BLaER1 (cell line): ENCODE measurements around the gene PTPN3.

Source experiments
- H3K27ac ChIP-seq: shearing (Covaris generic); formaldehyde crosslinking; 2 replicates; pipeline ENCODE4 v1.8.1; 2022
- H3K27me3 ChIP-seq: shearing (Covaris generic); formaldehyde crosslinking; 2 replicates; pipeline ENCODE4 v1.8.1; 2022
- H3K36me3 ChIP-seq: shearing (Covaris generic); formaldehyde crosslinking; 2 replicates; pipeline ENCODE4 v1.8.1; 2022
- H3K4me1 ChIP-seq: shearing (Covaris generic); formaldehyde crosslinking; 2 replicates; pipeline ENCODE4 v1.8.1; 2022
- H3K4me2 ChIP-seq: shearing (Covaris generic); formaldehyde crosslinking; 2 replicates; pipeline ENCODE4 v1.8.1; 2022
- H3K4me3 ChIP-seq: shearing (Covaris generic); formaldehyde crosslinking; 2 replicates; pipeline ENCODE4 v1.8.1; 2022
- H3K9ac ChIP-seq: shearing (Covaris generic); formaldehyde crosslinking; 2 replicates; pipeline ENCODE4 v1.8.1; 2022
- H3K9me3 ChIP-seq: shearing (Covaris generic); formaldehyde crosslinking; 2 replicates; pipeline ENCODE4 v1.8.1; 2022
- H4K20me1 ChIP-seq: shearing (Covaris generic); formaldehyde crosslinking; 2 replicates; pipeline ENCODE4 v1.8.1; 2022
- Cebpa-rat ChIP-seq: shearing (Covaris generic); IDR thresholded peaks from 2 replicates; pipeline ENCODE4 v1.8.1; 2022

The PTPN3 gene

GRCh38 chr9:109430231-109430630 lies 67.9 kb downstream of the PTPN3 start:
- Histone ChIP-seq H3K27me3 (no peaks in the 10 kb centered on the region), H3K9ac (no peak overlapping the region), H4K20me1 (no peaks in the 10 kb centered on the region), H3K27ac (no peak overlapping the region), H3K4me1 (peaks cover 14% of the 10 kb centered on the region), H3K4me3 (no peak overlapping the region), H3K4me2 (no peak overlapping the region), H3K36me3 (no peaks in the 10 kb centered on the region), H3K9me3 (no peaks in the 10 kb centered on the region)
- TF ChIP-seq Cebpa-rat = no peak

GRCh38 chr9:109428854-109429253 lies 69.3 kb downstream of the PTPN3 start:
- Histone ChIP-seq H3K27ac (no peak overlapping the region), H3K4me3 (no peak overlapping the region), H3K36me3 (no peaks in the 10 kb centered on the region), H3K9me3 (no peaks in the 10 kb centered on the region), H4K20me1 (no peaks in the 10 kb centered on the region), H3K4me2 (no peak overlapping the region), H3K4me1 (peaks cover 25% of the 10 kb centered on the region), H3K27me3 (no peaks in the 10 kb centered on the region), H3K9ac (no peak overlapping the region)
- TF ChIP-seq Cebpa-rat = no peak

GRCh38 chr9:109427886-109428285 lies 70.2 kb downstream of the PTPN3 start:
- H4K20me1 ChIP-seq = no peaks in the 10 kb centered on the region
- no peak overlapping the region for H3K4me3 ChIP-seq
- H3K4me2 ChIP-seq = no peak overlapping the region
- H3K27me3 ChIP-seq = no peaks in the 10 kb centered on the region
- H3K27ac ChIP-seq = no peak overlapping the region
- H3K36me3 ChIP-seq = no peaks in the 10 kb centered on the region
- no peak for TF ChIP-seq Cebpa-rat
- H3K9ac ChIP-seq = no peak overlapping the region
- H3K9me3 ChIP-seq = no peaks in the 10 kb centered on the region
- peaks cover 34% of the 10 kb centered on the region for H3K4me1 ChIP-seq

- Histone ChIP-seq H3K36me3 (no peaks in the 10 kb centered on the region), H3K27me3 (no peaks in the 10 kb centered on the region), H3K4me2 (peak overlapping the region; percentile 39), H3K27ac (no peak overlapping the region), H3K9me3 (no peaks in the 10 kb centered on the region), H3K4me3 (no peak overlapping the region), H3K4me1 (peaks cover 45% of the 10 kb centered on the region), H3K9ac (no peak overlapping the region), H4K20me1 (no peaks in the 10 kb centered on the region)
- TF ChIP-seq Cebpa-rat = no peak
Observed at GRCh38 chr9:109426626-109427402, 71.3 kb downstream of the PTPN3 start.

- H3K4me1 ChIP-seq = peaks cover 67% of the 10 kb centered on the region
- H3K9ac ChIP-seq = no peak overlapping the region
- H4K20me1 ChIP-seq = no peaks in the 10 kb centered on the region
- H3K27me3 ChIP-seq = no peaks in the 10 kb centered on the region
- no peaks in the 10 kb centered on the region for H3K9me3 ChIP-seq
- H3K36me3 ChIP-seq = no peaks in the 10 kb centered on the region
- no peak overlapping the region for H3K4me3 ChIP-seq
- no peak overlapping the region for H3K27ac ChIP-seq
- no peak for TF ChIP-seq Cebpa-rat
- H3K4me2 ChIP-seq = no peak overlapping the region
Observed at GRCh38 chr9:109424618-109425017, 73.5 kb downstream of the PTPN3 start.

GRCh38 chr9:109423877-109424276 lies 74.2 kb downstream of the PTPN3 start:
- no peaks in the 10 kb centered on the region for H3K36me3 ChIP-seq
- peaks cover 74% of the 10 kb centered on the region for H3K4me1 ChIP-seq
- no peaks in the 10 kb centered on the region for H3K9me3 ChIP-seq
- TF ChIP-seq Cebpa-rat = no peak
- no peaks in the 10 kb centered on the region for H4K20me1 ChIP-seq
- H3K27ac ChIP-seq = peak overlapping the region; percentile 93; the same call in 1 of the 2 replicates
- H3K4me3 ChIP-seq = no peak overlapping the region
- peak overlapping the region; percentile 87; the same call in 1 of the 2 replicates for H3K4me2 ChIP-seq
- H3K27me3 ChIP-seq = no peaks in the 10 kb centered on the region
- no peak overlapping the region for H3K9ac ChIP-seq

- H4K20me1 ChIP-seq = no peaks in the 10 kb centered on the region
- no peaks in the 10 kb centered on the region for H3K27me3 ChIP-seq
- H3K9me3 ChIP-seq = no peaks in the 10 kb centered on the region
- H3K9ac ChIP-seq = no peak overlapping the region; the same call in 1 of the 2 replicates
- no peak for TF ChIP-seq Cebpa-rat
- H3K4me2 ChIP-seq = peak overlapping the region; percentile 87
- H3K27ac ChIP-seq = peak overlapping the region; percentile 93
- H3K36me3 ChIP-seq = no peaks in the 10 kb centered on the region
- H3K4me1 ChIP-seq = peaks cover 82% of the 10 kb centered on the region
- H3K4me3 ChIP-seq = no peak overlapping the region
Observed at GRCh38 chr9:109422641-109423040, 75.5 kb downstream of the PTPN3 start.

- Histone ChIP-seq H3K4me1 (peaks cover 87% of the 10 kb centered on the region), H3K9ac (peak overlapping the region; percentile 70; the same call in 1 of the 2 replicates), H3K27ac (peak overlapping the region; percentile 93), H3K9me3 (no peaks in the 10 kb centered on the region), H4K20me1 (no peaks in the 10 kb centered on the region), H3K4me3 (no peak overlapping the region), H3K4me2 (peak overlapping the region; percentile 87), H3K36me3 (no peaks in the 10 kb centered on the region), H3K27me3 (no peaks in the 10 kb centered on the region)
- TF ChIP-seq Cebpa-rat = no peak
Observed at GRCh38 chr9:109421026-109421970, 76.8 kb downstream of the PTPN3 start.

- H3K36me3 ChIP-seq = no peaks in the 10 kb centered on the region
- no peak for TF ChIP-seq Cebpa-rat
- no peaks in the 10 kb centered on the region for H3K9me3 ChIP-seq
- H3K9ac ChIP-seq = peak overlapping the region; percentile 70
- no peaks in the 10 kb centered on the region for H3K27me3 ChIP-seq
- no peaks in the 10 kb centered on the region for H4K20me1 ChIP-seq
- peak overlapping the region; percentile 54 for H3K4me3 ChIP-seq
- peak overlapping the region; percentile 87 for H3K4me2 ChIP-seq
- H3K27ac ChIP-seq = peak overlapping the region; percentile 93
- H3K4me1 ChIP-seq = peaks cover 100% of the 10 kb centered on the region
Observed at GRCh38 chr9:109419531-109419930, 78.6 kb downstream of the PTPN3 start.

GRCh38 chr9:109418827-109419226 lies 79.3 kb downstream of the PTPN3 start:
- peak overlapping the region; percentile 70 for H3K9ac ChIP-seq
- peak overlapping the region; percentile 54 for H3K4me3 ChIP-seq
- no peak for TF ChIP-seq Cebpa-rat
- H4K20me1 ChIP-seq = no peaks in the 10 kb centered on the region
- no peaks in the 10 kb centered on the region for H3K9me3 ChIP-seq
- peak overlapping the region; percentile 93 for H3K27ac ChIP-seq
- peaks cover 100% of the 10 kb centered on the region for H3K4me1 ChIP-seq
- no peaks in the 10 kb centered on the region for H3K27me3 ChIP-seq
- no peaks in the 10 kb centered on the region for H3K36me3 ChIP-seq
- peak overlapping the region; percentile 87 for H3K4me2 ChIP-seq
